EH (cell line): ENCODE data around the gene TXNRD3.

Experiments used
- DNase-seq: peaks from one replicate; pipeline ENCODE4 v3.0.0-alpha.2; 2015; ENCODE audit warnings: low read depth

The TXNRD3 gene

GRCh38 chr3:126654571-126655383, at the start of gene TXNRD3:
Gene TXNRD3, minus strand, starts transcription at chr3:126655124.
- peak; percentile 75 for DNase-seq

GRCh38 chr3:126703512-126704493, 48.9 kb upstream of the TXNRD3 start, which contains the start of gene CHCHD6:
Gene CHCHD6, plus strand, starts transcription at chr3:126704240. Its CDS starts 73 bp downstream, at chr3:126704313.
- peak; percentile 91 for DNase-seq

- no peak for DNase-seq
Observed at GRCh38 chr3:126699011-126699410, 44.1 kb upstream of the TXNRD3 start.

- DNase-seq = no peak
Observed at GRCh38 chr3:126696701-126697267, 41.9 kb upstream of the TXNRD3 start.

- DNase-seq = no peak
Observed at GRCh38 chr3:126693921-126694320, 39.0 kb upstream of the TXNRD3 start.

- DNase-seq = no peak
Observed at GRCh38 chr3:126692858-126693257, 37.9 kb upstream of the TXNRD3 start.

- no peak for DNase-seq
Observed at GRCh38 chr3:126691765-126692164, 36.8 kb upstream of the TXNRD3 start.

GRCh38 chr3:126685493-126685892, 30.6 kb upstream of the TXNRD3 start:
- peak; percentile 9 for DNase-seq

- DNase-seq = peak; percentile 57
Observed at GRCh38 chr3:126685021-126685420, 30.1 kb upstream of the TXNRD3 start.

- DNase-seq = peak; percentile 47
Observed at GRCh38 chr3:126684218-126684751, 29.4 kb upstream of the TXNRD3 start.

- DNase-seq = no peak
Observed at GRCh38 chr3:126683069-126683468, 28.1 kb upstream of the TXNRD3 start.

- DNase-seq = no peak
Observed at GRCh38 chr3:126682009-126682408, 27.1 kb upstream of the TXNRD3 start.

GRCh38 chr3:126680667-126681055, 25.7 kb upstream of the TXNRD3 start:
- no peak for DNase-seq

GRCh38 chr3:126679831-126680666, 25.1 kb upstream of the TXNRD3 start:
- peak; percentile 44 for DNase-seq

- DNase-seq = peak; percentile 76
Observed at GRCh38 chr3:126679318-126679751, 24.4 kb upstream of the TXNRD3 start.

- DNase-seq = no peak
Observed at GRCh38 chr3:126678693-126679317, 23.9 kb upstream of the TXNRD3 start.

GRCh38 chr3:126677862-126678503, 23.1 kb upstream of the TXNRD3 start:
- no peak for DNase-seq

- DNase-seq = peak; percentile 45
Observed at GRCh38 chr3:126676919-126677705, 22.2 kb upstream of the TXNRD3 start.

GRCh38 chr3:126672741-126673140, 17.8 kb upstream of the TXNRD3 start:
- no peak for DNase-seq
